GM10266 (cell line): Measurements from ENCODE around the gene B9D1.

Experiments
- DNase-seq: peaks from one replicate; pipeline ENCODE4 v3.0.0; 2012; ENCODE audit errors: extremely low spot score
- TF ChIP-seq, protein P1 (sequence below): IDR thresholded peaks from 2 replicates; pipeline ENCODE4 v1.5.1; 2012; ENCODE audit warnings: mild to moderate bottlenecking, low read depth; ENCODE audit not compliant: control insufficient read depth, insufficient read depth; ENCODE audit errors: missing control alignments

B9D1 gene

DNA sequence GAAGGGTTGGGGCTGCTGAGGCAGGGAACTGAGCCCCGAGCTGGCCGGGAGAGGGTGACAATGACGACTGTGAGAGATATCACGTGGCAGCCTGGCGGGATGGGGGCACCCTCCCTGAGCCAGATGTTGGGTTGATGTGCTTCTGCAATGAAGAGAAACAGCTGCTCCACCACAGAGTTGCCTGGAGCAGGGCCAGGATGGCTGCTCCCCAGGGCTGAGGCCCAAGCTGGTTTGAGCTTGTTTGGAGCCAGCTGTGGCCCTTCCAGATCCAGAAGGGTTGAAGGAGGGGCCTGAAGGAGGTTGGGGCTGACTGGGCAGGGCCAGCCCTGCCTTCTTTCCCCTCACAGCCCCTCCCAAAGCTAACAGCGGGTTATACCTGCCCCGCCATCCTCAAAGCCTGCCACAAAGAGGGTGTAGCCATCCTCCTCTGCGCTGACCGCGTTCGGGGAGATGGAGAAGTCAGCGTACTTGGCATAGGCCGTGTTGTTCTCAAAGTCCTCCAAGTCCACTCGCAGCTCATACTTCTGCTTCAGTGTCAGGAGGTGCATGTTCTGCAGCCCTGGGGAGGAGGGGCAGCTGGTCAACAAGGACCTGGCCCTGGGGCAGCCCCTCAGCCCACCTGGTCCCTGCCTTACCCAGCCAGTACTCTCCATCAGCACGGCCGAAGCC lies 22.3 kb upstream of the B9D1 start:
- DNase-seq: no peak
- TF ChIP-seq, protein P1, sequence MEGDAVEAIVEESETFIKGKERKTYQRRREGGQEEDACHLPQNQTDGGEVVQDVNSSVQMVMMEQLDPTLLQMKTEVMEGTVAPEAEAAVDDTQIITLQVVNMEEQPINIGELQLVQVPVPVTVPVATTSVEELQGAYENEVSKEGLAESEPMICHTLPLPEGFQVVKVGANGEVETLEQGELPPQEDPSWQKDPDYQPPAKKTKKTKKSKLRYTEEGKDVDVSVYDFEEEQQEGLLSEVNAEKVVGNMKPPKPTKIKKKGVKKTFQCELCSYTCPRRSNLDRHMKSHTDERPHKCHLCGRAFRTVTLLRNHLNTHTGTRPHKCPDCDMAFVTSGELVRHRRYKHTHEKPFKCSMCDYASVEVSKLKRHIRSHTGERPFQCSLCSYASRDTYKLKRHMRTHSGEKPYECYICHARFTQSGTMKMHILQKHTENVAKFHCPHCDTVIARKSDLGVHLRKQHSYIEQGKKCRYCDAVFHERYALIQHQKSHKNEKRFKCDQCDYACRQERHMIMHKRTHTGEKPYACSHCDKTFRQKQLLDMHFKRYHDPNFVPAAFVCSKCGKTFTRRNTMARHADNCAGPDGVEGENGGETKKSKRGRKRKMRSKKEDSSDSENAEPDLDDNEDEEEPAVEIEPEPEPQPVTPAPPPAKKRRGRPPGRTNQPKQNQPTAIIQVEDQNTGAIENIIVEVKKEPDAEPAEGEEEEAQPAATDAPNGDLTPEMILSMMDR: no peak

DNA sequence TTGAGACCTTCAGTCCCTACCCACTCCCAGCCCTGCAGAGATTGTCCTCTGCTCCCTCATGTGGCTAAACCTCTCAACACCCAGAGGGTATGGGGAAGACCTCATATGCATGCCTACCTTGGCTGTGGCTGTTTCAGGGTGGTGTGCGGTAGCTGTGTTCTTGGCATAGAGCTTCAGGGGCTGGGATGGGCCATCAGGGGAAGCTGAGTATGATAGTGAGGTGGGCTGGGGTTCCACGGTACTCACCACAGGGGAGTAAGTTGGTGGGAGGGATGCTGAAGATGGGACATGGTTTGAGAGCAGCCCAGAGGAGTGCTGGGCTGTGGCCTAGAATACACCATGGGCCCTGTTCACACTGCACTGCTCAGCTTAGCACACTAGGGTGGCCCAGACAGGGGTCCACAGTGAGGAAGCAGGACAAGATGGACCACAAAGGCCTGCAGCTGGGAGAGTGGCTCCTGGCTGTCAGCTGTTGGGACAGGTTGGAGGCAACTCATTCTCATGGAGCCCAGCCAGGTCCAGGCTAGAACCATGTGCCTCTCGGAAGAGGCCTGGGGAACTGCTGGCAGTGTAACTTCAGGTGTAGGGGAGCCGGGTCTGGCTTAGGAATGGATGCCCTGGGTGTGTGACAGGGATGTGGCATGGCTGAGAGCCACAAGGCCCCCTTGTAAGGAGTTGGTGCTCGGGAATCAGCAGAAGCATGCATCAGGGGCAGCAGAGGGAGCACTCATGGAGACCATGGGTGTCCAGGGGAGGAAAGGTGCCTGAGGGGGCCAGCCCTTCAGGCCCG lies 21.4 kb upstream of the B9D1 start:
- no peak for DNase-seq
- TF ChIP-seq, protein P1: no peak

DNA sequence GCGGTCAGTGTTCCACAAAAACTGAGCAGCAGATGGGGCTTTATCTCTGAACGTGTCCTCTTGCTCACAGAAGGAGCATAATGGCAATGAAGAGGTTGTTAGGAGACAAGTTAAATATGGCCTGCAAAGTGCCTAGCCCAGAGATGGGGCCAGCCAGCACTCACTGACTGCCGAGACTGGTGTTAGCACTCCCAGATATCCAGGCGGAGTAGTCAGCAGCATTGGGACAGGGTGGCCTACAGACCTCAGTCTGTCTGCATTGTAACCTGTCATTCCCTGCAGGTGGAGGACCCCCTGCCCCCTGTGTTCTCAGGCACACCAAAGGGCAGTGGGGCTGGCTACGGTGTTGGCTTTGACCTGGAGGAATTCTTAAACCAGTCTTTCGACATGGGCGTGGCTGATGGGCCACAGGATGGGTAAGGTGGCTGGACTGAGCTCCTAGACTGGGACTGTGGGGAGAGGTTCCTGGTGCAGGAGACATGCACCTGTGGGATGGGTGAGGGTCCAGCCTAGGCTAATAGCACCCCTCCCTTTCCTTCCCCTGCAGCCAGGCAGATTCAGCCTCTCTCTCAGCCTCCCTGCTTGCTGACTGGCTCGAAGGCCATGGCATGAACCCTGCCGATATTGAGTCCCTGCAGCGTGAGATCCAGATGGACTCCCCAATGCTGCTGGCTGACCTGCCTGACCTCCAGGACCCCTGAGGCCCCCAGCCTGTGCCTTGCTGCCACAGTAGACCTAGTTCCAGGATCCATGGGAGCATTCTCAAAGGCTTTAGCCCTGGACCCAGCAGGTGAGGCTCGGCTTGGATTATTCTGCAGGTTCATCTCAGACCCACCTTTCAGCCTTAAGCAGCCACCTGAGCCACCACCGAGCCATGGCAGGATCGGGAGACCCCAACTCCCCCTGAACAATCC lies 20.3 kb upstream of the B9D1 start:
- TF ChIP-seq, protein P1: no peak
- no peak for DNase-seq

DNA sequence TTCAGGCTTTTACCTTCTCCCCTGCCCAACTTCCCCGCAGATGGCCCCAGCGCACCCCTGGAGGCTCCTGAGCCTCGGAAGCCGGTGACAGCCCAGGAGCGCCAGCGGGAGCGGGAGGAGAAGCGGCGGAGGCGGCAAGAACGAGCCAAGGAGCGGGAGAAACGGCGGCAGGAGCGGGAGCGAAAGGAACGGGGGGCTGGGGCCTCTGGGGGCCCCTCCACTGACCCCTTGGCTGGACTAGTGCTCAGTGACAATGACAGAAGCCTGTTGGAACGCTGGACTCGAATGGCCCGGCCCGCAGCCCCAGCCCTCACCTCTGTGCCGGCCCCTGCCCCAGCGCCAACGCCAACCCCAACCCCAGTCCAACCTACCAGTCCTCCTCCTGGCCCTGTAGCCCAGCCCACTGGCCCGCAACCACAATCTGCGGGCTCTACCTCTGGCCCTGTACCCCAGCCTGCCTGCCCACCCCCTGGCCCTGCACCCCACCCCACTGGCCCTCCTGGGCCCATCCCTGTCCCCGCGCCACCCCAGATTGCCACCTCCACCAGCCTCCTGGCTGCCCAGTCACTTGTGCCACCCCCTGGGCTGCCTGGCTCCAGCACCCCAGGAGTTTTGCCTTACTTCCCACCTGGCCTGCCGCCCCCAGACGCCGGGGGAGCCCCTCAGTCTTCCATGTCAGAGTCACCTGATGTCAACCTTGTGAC lies 19.4 kb upstream of the B9D1 start:
- TF ChIP-seq, protein P1: no peak
- DNase-seq: no peak

DNA sequence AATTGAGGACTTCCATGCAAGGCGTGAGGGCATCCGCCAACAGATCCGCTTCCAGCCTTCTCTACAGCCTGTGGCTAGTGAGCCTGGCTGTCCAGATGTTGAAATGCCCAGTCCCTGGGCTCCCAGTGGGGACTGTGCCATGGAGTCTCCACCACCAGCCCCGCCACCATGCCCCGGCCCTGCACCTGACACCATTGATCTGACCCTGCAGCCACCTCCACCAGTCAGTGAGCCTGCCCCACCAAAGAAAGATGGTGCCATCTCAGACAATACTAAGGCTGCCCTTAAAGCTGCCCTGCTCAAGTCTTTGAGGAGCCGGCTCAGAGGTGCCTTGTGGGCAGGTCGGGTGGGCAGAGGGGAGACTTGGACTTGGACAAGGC lies 18.8 kb upstream of the B9D1 start:
- TF ChIP-seq, protein P1: no peak
- no peak for DNase-seq

DNA sequence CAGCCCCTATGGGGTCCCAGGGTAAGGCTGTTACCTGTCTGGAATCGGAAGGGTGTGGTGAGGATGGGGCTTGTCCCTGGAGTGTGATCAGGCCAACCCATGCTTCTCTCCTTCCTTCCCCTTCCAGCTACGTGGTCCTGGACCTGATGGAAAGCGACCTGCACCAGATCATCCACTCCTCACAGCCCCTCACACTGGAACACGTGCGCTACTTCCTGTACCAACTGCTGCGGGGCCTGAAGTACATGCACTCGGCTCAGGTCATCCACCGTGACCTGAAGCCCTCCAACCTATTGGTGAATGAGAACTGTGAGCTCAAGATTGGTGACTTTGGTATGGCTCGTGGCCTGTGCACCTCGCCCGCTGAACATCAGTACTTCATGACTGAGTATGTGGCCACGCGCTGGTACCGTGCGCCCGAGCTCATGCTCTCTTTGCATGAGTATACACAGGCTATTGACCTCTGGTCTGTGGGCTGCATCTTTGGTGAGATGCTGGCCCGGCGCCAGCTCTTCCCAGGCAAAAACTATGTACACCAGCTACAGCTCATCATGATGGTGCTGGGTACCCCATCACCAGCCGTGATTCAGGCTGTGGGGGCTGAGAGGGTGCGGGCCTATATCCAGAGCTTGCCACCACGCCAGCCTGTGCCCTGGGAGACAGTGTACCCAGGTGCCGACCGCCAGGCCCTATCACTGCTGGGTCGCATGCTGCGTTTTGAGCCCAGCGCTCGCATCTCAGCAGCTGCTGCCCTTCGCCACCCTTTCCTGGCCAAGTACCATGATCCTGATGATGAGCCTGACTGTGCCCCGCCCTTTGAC lies 18.2 kb upstream of the B9D1 start:
- DNase-seq: no peak
- TF ChIP-seq, protein P1: no peak
